Measurements from ENCODE around the gene CLDN19. TPM values are rescaled to one million over a fixed set of nuclear protein-coding genes. Genes with fewer than 3 reads are reported as not detected.
"Not testable (repeated sequence)": the region's sequence is repeated elsewhere in the genome, so short reads cannot be mapped to it uniquely, and the experiment has no call there.

Gene CLDN19
- total and polyA plus RNA-seq, 9 donors: 0.10 to 3.5 (median 0.58) TPM

- Histone ChIP-seq H3K36me3 (ENCODE audit: control insufficient read depth, insufficient read depth, low read length) (peaks cover 38% of the 10 kb centered on the region), H3K9me3 (replicated peaks; ENCODE audit: control insufficient read depth, low read depth, low read length) (no peaks in the 10 kb centered on the region), H3K27me3 (ENCODE audit: control insufficient read depth, insufficient read depth, low read length) (no peaks in the 10 kb centered on the region), H3K27ac (ENCODE audit: low read length) (no peak overlapping the region), H3K4me3 (ENCODE audit: low read length) (no peak overlapping the region), H3K4me1 (ENCODE audit: control insufficient read depth, insufficient read depth, low read length) (peaks cover 9% of the 10 kb centered on the region)
- no CpG with 5 or more reads among the region's 5 CpGs for WGBS (ENCODE audit: insufficient coverage)
- no peak for DNase-seq
Measured at GRCh38 chr1:42762269-42762668, 22.2 kb upstream of the CLDN19 start.

DNA sequence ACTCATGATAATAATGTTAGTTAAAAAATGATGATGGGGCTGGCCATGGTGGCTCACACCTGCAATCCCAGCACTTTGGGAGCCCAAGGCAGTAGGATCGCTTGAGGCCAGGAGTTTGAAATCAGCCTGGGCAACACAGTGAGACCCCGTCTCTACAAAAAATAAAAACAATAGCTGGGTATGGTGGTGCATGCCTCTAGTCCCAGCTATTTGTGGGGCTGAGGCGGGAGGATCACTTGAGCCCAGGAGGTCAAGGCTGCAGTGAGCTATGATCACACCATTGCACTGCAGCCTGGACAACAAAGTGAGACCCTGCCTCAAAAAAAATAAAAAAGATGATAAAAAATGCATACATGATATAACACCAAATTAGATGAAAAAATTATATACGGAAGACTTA is 21.5 kb upstream of the CLDN19 start:
- no CpG with 5 or more reads among the region's 4 CpGs for WGBS (ENCODE audit: insufficient coverage)
- H3K4me3 ChIP-seq (ENCODE audit: low read length): no peak overlapping the region
- no peaks in the 10 kb centered on the region for H3K27me3 ChIP-seq (ENCODE audit: control insufficient read depth, insufficient read depth, low read length)
- peaks cover 45% of the 10 kb centered on the region for H3K36me3 ChIP-seq (ENCODE audit: control insufficient read depth, insufficient read depth, low read length)
- peaks cover 9% of the 10 kb centered on the region for H3K4me1 ChIP-seq (ENCODE audit: control insufficient read depth, insufficient read depth, low read length)
- H3K27ac ChIP-seq (ENCODE audit: low read length): no peak overlapping the region
- H3K9me3 ChIP-seq (replicated peaks; ENCODE audit: control insufficient read depth, low read depth, low read length): no peaks in the 10 kb centered on the region
- no peak for DNase-seq

DNA sequence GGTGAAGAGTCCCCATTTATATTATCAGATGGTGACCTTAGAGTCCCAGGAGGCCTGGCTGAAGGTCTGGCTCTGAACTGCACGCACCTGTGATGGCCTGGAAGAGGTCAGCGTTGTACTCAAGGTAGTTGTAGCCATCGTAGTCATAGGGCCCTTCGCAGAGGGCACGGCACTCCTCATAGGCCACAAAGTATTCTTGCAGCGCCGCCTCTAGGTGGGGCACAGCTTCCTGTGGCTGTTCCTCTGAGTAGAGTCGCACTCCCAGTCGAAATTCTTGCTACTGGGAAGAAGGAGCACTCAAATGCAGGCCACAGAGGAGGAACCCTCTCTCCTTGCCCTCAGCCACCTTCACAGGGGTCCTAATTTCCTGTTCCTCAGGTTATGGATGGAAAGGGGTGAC is 19.1 kb upstream of the CLDN19 start:
- H3K36me3 ChIP-seq (ENCODE audit: control insufficient read depth, insufficient read depth, low read length): peaks cover 68% of the 10 kb centered on the region

DNA sequence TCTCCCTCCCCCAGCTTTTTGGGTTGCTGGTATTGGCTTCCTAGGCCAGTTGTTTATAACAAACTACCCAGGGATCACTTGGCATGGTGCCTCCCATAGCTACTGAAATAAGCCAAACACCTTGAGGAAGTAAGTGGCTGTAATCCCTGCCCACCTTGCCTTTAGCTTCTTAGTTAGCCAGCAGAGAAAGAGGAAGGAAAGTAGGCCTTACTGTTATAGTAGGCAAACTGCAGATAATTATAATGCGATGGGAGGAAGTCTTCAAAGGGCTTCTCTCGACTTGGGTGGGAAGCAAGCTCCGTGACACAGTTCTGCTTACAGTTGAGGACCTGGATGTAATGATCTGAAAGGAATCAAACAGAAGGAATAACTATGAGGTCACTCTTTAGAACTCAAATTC is 18.6 kb upstream of the CLDN19 start:
- Histone ChIP-seq H3K27me3 (ENCODE audit: control insufficient read depth, insufficient read depth, low read length) (no peaks in the 10 kb centered on the region), H3K4me3 (ENCODE audit: low read length) (no peak overlapping the region), H3K36me3 (ENCODE audit: control insufficient read depth, insufficient read depth, low read length) (peaks cover 72% of the 10 kb centered on the region), H3K9me3 (replicated peaks; ENCODE audit: control insufficient read depth, low read depth, low read length) (no peaks in the 10 kb centered on the region), H3K27ac (ENCODE audit: low read length) (no peak overlapping the region), H3K4me1 (ENCODE audit: control insufficient read depth, insufficient read depth, low read length) (no peaks in the 10 kb centered on the region)
- no peak for DNase-seq
- 79% methylated on average over 2 of the region's 3 CpGs for WGBS (ENCODE audit: insufficient coverage)

More for the DNA sequence above, 19.1 kb upstream of the CLDN19 start:
- WGBS (ENCODE audit: insufficient coverage): 72% methylated on average over 6 of the region's 9 CpGs
- no peak for DNase-seq
- Histone ChIP-seq H3K27me3 (ENCODE audit: control insufficient read depth, insufficient read depth, low read length) (no peaks in the 10 kb centered on the region), H3K9me3 (replicated peaks; ENCODE audit: control insufficient read depth, low read depth, low read length) (no peaks in the 10 kb centered on the region), H3K4me3 (ENCODE audit: low read length) (no peak overlapping the region), H3K27ac (ENCODE audit: low read length) (no peak overlapping the region), H3K4me1 (ENCODE audit: control insufficient read depth, insufficient read depth, low read length) (peaks cover under 1% of the 10 kb centered on the region)

DNA sequence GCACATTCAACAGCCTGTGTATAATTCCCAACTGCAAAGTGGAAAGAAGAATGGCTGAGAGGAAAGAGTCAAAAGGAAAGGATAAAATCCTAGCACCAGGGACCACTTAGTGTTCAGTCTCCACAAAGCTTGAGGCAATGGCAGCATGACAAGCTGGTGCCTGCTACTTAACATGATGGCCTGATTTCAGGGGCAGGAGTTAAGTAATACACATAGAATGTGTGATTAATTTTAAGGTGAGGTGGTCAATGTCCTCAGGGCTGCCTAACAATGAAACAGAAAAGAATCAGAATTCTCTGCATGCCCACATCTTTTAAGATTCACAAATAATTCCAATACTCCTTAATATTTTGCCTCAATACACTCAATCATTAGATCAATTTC is 17.8 kb upstream of the CLDN19 start:
- Histone ChIP-seq H3K36me3 (ENCODE audit: control insufficient read depth, insufficient read depth, low read length) (peaks cover 75% of the 10 kb centered on the region), H3K27me3 (ENCODE audit: control insufficient read depth, insufficient read depth, low read length) (no peaks in the 10 kb centered on the region), H3K4me1 (ENCODE audit: control insufficient read depth, insufficient read depth, low read length) (no peaks in the 10 kb centered on the region), H3K9me3 (replicated peaks; ENCODE audit: control insufficient read depth, low read depth, low read length) (no peaks in the 10 kb centered on the region), H3K27ac (ENCODE audit: low read length) (no peak overlapping the region), H3K4me3 (ENCODE audit: low read length) (no peak overlapping the region)
- no peak for DNase-seq

DNA sequence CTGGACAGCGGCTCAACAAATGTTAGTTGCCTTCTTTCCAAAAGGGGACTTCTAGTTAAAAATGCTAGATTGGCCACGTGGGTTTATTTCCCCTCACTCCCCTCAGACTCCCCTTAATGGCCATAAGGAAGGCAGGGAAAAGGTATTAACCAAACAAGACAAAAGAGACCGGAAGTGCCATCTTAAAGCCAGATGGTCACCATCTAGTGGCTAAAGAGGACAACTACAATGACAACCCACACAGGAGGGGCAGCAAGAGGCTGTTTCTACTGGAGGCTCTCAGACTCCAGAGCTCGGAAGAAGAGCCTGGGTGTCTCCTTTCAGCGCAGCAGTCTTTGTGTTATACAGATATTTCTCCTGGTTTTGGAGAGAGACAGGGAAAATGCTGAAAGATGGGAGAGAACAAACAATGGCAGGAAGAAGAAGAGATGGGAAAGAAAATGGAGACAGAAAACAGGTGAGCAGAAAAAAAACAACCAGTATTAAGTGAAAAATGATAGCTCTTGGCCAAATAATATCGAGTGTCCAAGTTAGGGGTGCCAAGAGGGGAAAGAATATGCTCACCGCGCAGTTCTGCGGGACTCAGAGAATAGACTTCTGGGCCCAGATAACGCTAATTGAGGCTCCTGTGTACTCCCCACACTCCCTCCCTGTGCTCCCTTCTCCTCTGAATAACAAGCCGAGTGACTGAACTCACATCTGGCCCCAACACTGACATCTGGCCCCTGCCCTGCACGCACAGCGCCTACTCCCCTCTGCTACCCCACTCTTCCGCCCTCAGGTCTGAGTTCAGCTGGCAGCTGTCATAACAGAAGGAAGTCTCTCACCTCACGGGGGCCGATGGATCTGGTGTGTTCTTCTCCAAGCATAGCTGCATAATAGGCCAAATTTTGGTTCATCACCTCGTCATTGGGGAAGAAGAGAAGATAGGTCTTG is 17.2 kb upstream of the CLDN19 start:
- DNase-seq: peak; percentile 78
- H3K4me1 ChIP-seq (ENCODE audit: control insufficient read depth, insufficient read depth, low read length): no peaks in the 10 kb centered on the region
- no peak overlapping the region for H3K4me3 ChIP-seq (ENCODE audit: low read length)
- no peak overlapping the region for H3K27ac ChIP-seq (ENCODE audit: low read length)
- no peaks in the 10 kb centered on the region for H3K9me3 ChIP-seq (replicated peaks; ENCODE audit: control insufficient read depth, low read depth, low read length)
- H3K27me3 ChIP-seq (ENCODE audit: control insufficient read depth, insufficient read depth, low read length): no peaks in the 10 kb centered on the region
- H3K36me3 ChIP-seq (ENCODE audit: control insufficient read depth, insufficient read depth, low read length): peaks cover 77% of the 10 kb centered on the region
- WGBS (ENCODE audit: insufficient coverage): 64% methylated on average over 8 of the region's 17 CpGs

DNA sequence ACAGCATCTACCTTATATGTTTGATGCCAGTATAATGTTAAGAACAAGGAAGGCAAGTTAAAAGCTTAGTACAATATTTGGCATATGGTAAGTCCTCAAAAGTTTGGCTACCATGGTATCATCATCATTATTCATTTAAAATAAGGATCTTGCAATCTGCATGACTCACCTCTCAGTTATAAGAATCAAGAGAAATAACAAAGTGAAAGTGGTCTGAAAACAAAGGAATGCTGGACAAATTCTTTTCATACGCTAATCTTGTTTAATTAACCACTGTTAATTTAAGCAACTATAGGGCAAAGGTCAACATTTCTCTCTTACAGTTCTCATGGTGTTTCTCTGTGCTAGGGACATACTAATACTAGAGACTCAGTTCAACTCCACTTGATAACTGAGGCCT is 13.0 kb upstream of the CLDN19 start:
- peaks cover 79% of the 10 kb centered on the region for H3K36me3 ChIP-seq (ENCODE audit: control insufficient read depth, insufficient read depth, low read length)
- no peak overlapping the region for H3K4me3 ChIP-seq (ENCODE audit: low read length)
- H3K9me3 ChIP-seq (replicated peaks; ENCODE audit: control insufficient read depth, low read depth, low read length): no peaks in the 10 kb centered on the region
- H3K27me3 ChIP-seq (ENCODE audit: control insufficient read depth, insufficient read depth, low read length): no peaks in the 10 kb centered on the region
- H3K4me1 ChIP-seq (ENCODE audit: control insufficient read depth, insufficient read depth, low read length): no peaks in the 10 kb centered on the region
- H3K27ac ChIP-seq (ENCODE audit: low read length): no peak overlapping the region
- DNase-seq: no peak
- no CpG with 5 or more reads among the region's 1 CpG for whole genome bisulfite sequencing (ENCODE audit: insufficient coverage)

DNA sequence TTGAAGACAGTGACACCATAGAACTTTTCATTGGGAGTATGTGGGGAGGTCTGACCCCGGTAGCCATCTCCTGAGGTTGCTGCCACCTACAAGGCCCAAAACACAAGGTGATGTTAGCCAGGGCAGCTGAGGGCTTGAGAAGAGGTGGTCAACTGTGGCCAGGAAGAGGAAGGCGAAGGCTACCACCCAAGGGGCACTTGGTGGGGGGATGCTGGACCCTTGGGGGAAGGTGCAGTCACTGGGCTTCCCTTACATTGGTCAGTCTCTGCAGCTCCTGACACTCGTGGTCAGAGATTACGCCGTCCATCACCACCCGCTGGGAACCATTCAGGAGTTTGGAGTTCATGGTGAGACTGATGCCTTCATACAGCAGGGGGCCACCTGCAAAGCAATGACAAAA is 12.2 kb upstream of the CLDN19 start:
- Histone ChIP-seq H3K4me3 (ENCODE audit: low read length) (no peak overlapping the region), H3K27me3 (ENCODE audit: control insufficient read depth, insufficient read depth, low read length) (no peaks in the 10 kb centered on the region), H3K27ac (ENCODE audit: low read length) (no peak overlapping the region), H3K4me1 (ENCODE audit: control insufficient read depth, insufficient read depth, low read length) (no peaks in the 10 kb centered on the region), H3K36me3 (ENCODE audit: control insufficient read depth, insufficient read depth, low read length) (peaks cover 80% of the 10 kb centered on the region), H3K9me3 (replicated peaks; ENCODE audit: control insufficient read depth, low read depth, low read length) (no peaks in the 10 kb centered on the region)
- WGBS (ENCODE audit: insufficient coverage): 91% methylated on average over 5 of the region's 6 CpGs
- DNase-seq: no peak

GRCh38 chr1:42751511-42752070 is 11.6 kb upstream of the CLDN19 start:
- not testable (repeated sequence) for H3K27ac ChIP-seq (ENCODE audit: low read length); H3K4me3 ChIP-seq (ENCODE audit: low read length); DNase-seq; H3K4me1 ChIP-seq (ENCODE audit: control insufficient read depth, insufficient read depth, low read length); H3K27me3 ChIP-seq (ENCODE audit: control insufficient read depth, insufficient read depth, low read length); H3K9me3 ChIP-seq (replicated peaks; ENCODE audit: control insufficient read depth, low read depth, low read length)
- 96% methylated on average over 7 of the region's 8 CpGs for WGBS (ENCODE audit: insufficient coverage)
- H3K36me3 ChIP-seq (ENCODE audit: control insufficient read depth, insufficient read depth, low read length): peaks cover 80% of the 10 kb centered on the region

DNA sequence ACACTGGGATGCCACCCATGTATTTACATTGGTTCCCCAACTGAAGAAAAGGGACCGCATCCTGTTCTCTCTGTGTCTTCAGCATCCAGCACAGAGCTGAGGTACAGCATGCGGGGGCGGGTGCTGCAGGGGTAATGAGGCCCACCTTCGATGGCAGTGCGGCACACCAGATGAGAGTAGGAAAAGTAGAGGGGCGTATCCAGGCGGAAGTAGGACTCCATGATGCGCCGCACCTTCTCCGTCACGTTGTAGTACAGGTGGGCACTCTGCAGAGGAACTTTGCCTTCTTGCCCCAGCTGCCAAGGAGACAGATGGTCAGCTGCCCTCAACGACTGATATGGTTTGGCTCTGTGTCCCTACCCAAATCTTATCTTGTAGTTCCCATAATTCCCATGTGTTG is 10.0 kb upstream of the CLDN19 start:
- no peak for DNase-seq
- H3K4me1 ChIP-seq (ENCODE audit: control insufficient read depth, insufficient read depth, low read length): no peaks in the 10 kb centered on the region
- H3K27me3 ChIP-seq (ENCODE audit: control insufficient read depth, insufficient read depth, low read length): no peaks in the 10 kb centered on the region
- H3K36me3 ChIP-seq (ENCODE audit: control insufficient read depth, insufficient read depth, low read length): peaks cover 80% of the 10 kb centered on the region
- no peak overlapping the region for H3K27ac ChIP-seq (ENCODE audit: low read length)
- H3K9me3 ChIP-seq (replicated peaks; ENCODE audit: control insufficient read depth, low read depth, low read length): no peaks in the 10 kb centered on the region
- 95% methylated on average over 11 of the region's 12 CpGs for WGBS (ENCODE audit: insufficient coverage)
- H3K4me3 ChIP-seq (ENCODE audit: low read length): no peak overlapping the region

Data from muscle of leg (tissue), 11 donors.